Kidney epithelial cell (primary cell): ENCODE results near the gene TMEM59. TPM values are rescaled to one million over a fixed set of nuclear protein-coding genes. Genes with fewer than 3 reads are reported as not detected.
"Not testable (repeated sequence)": the region's sequence is repeated elsewhere in the genome, so short reads cannot be mapped to it uniquely, and the experiment has no call there.

Experiments
- DNase-seq: peaks from one replicate; pipeline ENCODE4 v3.0.0-alpha.2; 2010; ENCODE audit warnings: low read depth
- H3K27me3 ChIP-seq: 2 replicates; pipeline ENCODE4 v1.6.0; 2011; ENCODE audit warnings: low read length; ENCODE audit not compliant: control insufficient read depth, insufficient read depth
- H3K36me3 ChIP-seq: 2 replicates; pipeline ENCODE4 v1.5.1; 2011; ENCODE audit warnings: low read length; ENCODE audit not compliant: control insufficient read depth, insufficient read depth
- H3K4me3 ChIP-seq: 2 replicates; pipeline ENCODE4 v1.5.1; 2011; ENCODE audit warnings: low read depth, mild to moderate bottlenecking, control low read depth, low read length
- CTCF ChIP-seq: IDR thresholded peaks from 2 replicates; pipeline ENCODE4 v1.5.1; 2011; ENCODE audit warnings: mild to moderate bottlenecking, moderate library complexity, low read length, control low read depth, inconsistent platforms; ENCODE audit not compliant: insufficient read depth, poor library complexity, severe bottlenecking
- total RNA-seq: library from RNA; depleted of rRNA; stranded (reverse); fragments of >200 nt; gene quantifications from 2 replicates; pipeline ENCODE4 v1.2.3, GENCODE V29; 2015

TMEM59 gene
- total RNA-seq, 1 donor from 2014 or later = 138 TPM

DNA sequence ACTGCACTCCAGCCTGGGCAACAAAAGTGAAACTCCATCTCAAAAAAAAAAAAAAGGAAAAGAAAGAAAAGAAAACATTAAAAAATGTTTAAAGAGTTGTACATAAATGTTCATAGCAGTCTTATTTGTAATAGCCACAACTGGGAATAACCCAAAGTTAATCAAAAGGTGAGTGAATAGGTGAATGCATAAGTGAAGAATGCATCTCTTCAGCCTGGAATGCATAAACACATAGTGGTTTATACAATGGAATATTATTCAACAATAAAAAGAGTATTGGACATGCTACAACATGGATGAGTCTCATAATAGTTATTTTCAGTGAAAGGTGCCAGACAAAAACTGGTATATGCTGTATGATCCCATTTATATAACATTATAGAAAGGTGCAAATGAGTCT is 53.1 kb downstream of the TMEM59 start:
- Histone ChIP-seq H3K4me3 (no peak overlapping the region), H3K36me3 (no peaks in the 10 kb centered on the region), H3K27me3 (peaks cover 5% of the 10 kb centered on the region)
- TF ChIP-seq CTCF = no peak
- no peak for DNase-seq

- H3K27me3 ChIP-seq = peaks cover 5% of the 10 kb centered on the region
- DNase-seq = no peak
Measured at GRCh38 chr1:53998223-53998622, 54.8 kb downstream of the TMEM59 start.

GRCh38 chr1:53995683-53996082 is 57.3 kb downstream of the TMEM59 start:
- H3K4me3 ChIP-seq = no peak overlapping the region
- no peaks in the 10 kb centered on the region for H3K27me3 ChIP-seq
- no peaks in the 10 kb centered on the region for H3K36me3 ChIP-seq
- TF ChIP-seq CTCF = no peak
- no peak for DNase-seq

More at GRCh38 chr1:53998223-53998622, 54.8 kb downstream of the TMEM59 start:
- Histone ChIP-seq H3K4me3 (no peak overlapping the region), H3K36me3 (no peaks in the 10 kb centered on the region)
- TF ChIP-seq CTCF = no peak

GRCh38 chr1:53994516-53994915 is 58.5 kb downstream of the TMEM59 start:
- not testable (repeated sequence) for H3K36me3 ChIP-seq

DNA sequence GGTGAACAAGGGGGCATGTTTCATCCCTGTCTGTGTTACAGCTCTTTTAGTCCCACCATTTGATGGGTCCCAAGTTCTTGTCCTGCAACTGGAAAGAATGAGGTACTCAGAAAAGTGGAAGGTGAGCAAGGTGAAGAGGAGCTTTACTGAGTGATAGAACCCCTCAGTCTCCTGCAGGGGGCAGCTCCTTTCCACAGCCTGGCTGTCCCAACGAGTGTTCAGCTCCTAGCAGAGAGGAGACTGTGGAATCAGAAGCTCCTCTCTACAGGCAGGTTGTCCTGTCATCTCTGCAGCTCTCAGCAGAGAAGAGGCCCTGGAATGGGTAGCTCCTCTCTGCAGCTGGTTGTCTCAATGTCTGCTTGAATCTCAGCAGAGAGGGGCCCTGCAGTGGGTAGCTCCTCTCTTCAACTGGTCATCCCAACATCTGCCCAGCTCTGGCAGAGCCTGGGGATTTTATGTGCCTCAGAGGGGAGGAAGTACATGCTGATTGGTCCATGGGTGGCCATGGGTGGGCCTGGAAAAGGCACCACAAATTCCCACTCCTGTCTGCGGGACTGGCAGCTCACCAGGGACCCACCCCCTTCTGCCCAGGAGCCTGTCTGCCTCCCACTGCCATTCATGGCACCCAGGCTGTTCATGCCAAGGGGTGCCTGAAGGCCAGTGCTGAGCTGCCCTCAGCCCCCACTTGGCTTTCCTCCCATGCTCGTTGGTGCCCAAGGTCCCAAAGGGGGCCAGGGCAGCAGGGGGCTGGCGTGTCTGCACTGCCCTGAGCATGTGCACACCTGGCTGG is 60.7 kb downstream of the TMEM59 start:
- TF ChIP-seq CTCF = no peak
- DNase-seq = no peak
- Histone ChIP-seq H3K4me3 (no peak overlapping the region), H3K27me3 (no peaks in the 10 kb centered on the region), H3K36me3 (no peaks in the 10 kb centered on the region)

More at GRCh38 chr1:53994516-53994915, 58.5 kb downstream of the TMEM59 start:
- not testable (repeated sequence) for DNase-seq, H3K4me3 ChIP-seq, H3K27me3 ChIP-seq

DNA sequence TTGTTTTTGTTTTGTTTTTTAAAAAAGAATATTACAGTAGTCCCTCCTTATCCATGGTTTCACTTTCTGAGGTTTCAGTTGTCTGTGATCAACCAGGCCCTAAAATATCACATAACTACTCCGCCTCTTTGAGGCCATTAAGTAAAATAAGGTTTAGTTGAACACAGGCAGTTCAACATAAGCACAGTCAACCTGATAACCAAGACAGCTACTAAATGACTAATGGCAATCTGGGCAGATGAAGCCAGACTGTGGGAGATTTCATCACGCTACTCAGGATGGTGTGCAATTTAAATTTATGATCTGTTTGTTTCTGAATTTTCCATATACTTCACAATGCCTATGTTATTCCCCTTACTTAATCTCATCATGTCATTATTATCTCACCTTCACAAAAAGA is 65.1 kb downstream of the TMEM59 start:
- H3K27me3 ChIP-seq = no peaks in the 10 kb centered on the region
- no peaks in the 10 kb centered on the region for H3K36me3 ChIP-seq
- no peak overlapping the region for H3K4me3 ChIP-seq
- no peak for TF ChIP-seq CTCF
- no peak for DNase-seq
